ENCODE results near the gene PLXND1.

DNA sequence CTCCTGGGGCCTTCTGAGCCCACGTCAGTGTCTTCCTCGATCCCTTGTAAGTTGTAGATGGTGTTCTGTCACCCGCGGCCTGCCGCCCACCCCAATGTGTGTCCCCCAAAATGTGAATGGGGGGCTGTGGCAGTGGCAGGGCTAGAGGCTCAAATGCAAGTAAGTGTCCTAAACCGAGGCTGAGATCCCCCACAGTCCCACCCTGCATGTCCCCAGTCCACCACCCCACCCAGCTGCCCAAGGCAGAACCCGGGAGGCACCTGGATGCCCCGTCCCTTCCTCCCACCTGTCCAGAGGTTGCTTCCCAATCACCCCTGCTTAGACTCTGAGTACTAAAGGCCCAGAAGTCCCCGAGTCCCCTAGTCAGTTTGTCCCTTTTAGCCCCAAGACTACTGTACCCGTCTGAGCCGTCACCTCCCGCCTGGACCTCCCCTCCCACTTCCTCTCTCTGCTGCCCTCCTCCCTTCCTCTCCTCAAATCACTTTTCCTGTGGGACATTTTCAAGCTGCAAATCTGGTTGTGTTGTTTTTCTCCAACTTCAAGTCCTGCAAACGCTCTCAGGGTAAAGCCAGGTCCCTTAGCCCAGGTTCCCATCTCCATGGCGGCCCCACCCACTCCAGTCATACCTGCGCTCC, 11.8 kb upstream of the PLXND1 start:
- TF ChIP-seq, protein P1, sequence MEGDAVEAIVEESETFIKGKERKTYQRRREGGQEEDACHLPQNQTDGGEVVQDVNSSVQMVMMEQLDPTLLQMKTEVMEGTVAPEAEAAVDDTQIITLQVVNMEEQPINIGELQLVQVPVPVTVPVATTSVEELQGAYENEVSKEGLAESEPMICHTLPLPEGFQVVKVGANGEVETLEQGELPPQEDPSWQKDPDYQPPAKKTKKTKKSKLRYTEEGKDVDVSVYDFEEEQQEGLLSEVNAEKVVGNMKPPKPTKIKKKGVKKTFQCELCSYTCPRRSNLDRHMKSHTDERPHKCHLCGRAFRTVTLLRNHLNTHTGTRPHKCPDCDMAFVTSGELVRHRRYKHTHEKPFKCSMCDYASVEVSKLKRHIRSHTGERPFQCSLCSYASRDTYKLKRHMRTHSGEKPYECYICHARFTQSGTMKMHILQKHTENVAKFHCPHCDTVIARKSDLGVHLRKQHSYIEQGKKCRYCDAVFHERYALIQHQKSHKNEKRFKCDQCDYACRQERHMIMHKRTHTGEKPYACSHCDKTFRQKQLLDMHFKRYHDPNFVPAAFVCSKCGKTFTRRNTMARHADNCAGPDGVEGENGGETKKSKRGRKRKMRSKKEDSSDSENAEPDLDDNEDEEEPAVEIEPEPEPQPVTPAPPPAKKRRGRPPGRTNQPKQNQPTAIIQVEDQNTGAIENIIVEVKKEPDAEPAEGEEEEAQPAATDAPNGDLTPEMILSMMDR (IDR thresholded peaks at IDR 0.05): no peak
- TF ChIP-seq POLR2A (IDR thresholded peaks at IDR 0.05; ENCODE audit: low read depth) (no peak), EP300 (IDR thresholded peaks at IDR 0.05) (no peak)
